ENCODE measurements around the gene LPP.

The LPP gene

DNA sequence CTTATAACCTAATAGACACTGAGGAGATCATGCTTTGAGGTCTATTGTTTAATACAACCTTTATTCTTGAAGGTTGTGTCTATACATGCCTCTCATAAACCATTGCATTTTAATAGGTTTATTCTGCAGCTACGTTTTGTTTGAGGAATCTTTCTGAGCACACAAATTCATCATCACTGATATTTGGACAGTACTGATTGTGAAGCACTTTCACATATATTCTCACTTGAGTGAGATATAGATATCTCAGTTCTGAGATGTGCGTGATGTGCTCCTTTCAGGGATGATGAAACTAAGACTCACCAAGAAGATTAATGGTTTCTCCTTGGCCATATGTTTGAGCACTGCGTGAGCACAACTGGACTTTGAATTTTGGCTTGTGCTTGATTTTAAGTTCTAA, 374.4 kb downstream of the LPP start:
- Histone ChIP-seq H3K4me1 (ENCODE audit: control insufficient read depth, insufficient read depth, low read length, poor library complexity, severe bottlenecking) (peaks cover 3% of the 10 kb centered on the region), H3K9me3 (ENCODE audit: control insufficient read depth, low read length) (no peaks in the 10 kb centered on the region), H3K27ac (ENCODE audit: low read depth, low read length, severe bottlenecking) (no peak overlapping the region), H3K36me3 (ENCODE audit: control insufficient read depth, insufficient read depth, low read length) (peaks cover 26% of the 10 kb centered on the region), H3K4me3 (ENCODE audit: extremely low read depth, insufficient read depth, low read length, poor library complexity, severe bottlenecking) (no peak overlapping the region)
- WGBS, 2 experiments (ENCODE audit: insufficient coverage in 2 of 2): 90% methylated on average over 2 of the region's 3 CpGs; no CpG with 5 or more reads in 1 of the 2 experiments

GRCh38 chr3:188529228-188529627, 375.3 kb downstream of the LPP start:
- peaks cover 22% of the 10 kb centered on the region for H3K36me3 ChIP-seq (ENCODE audit: control insufficient read depth, insufficient read depth, low read length)
- no CpG with 5 or more reads among the region's 3 CpGs for WGBS, 2 experiments (ENCODE audit: insufficient coverage in 2 of 2)
- peaks cover 7% of the 10 kb centered on the region for H3K4me1 ChIP-seq (ENCODE audit: control insufficient read depth, insufficient read depth, low read length, poor library complexity, severe bottlenecking)
- no peak overlapping the region for H3K27ac ChIP-seq (ENCODE audit: low read depth, low read length, severe bottlenecking)
- H3K4me3 ChIP-seq (ENCODE audit: extremely low read depth, insufficient read depth, low read length, poor library complexity, severe bottlenecking): no peak overlapping the region
- H3K9me3 ChIP-seq (ENCODE audit: control insufficient read depth, low read length): no peaks in the 10 kb centered on the region

GRCh38 chr3:188530226-188530625, 376.3 kb downstream of the LPP start:
- WGBS, 2 experiments (ENCODE audit: insufficient coverage in 2 of 2): 100% methylated on average over 1 of the region's 2 CpGs
- Histone ChIP-seq H3K4me3 (ENCODE audit: extremely low read depth, insufficient read depth, low read length, poor library complexity, severe bottlenecking) (no peak overlapping the region), H3K9me3 (ENCODE audit: control insufficient read depth, low read length) (no peaks in the 10 kb centered on the region)

DNA sequence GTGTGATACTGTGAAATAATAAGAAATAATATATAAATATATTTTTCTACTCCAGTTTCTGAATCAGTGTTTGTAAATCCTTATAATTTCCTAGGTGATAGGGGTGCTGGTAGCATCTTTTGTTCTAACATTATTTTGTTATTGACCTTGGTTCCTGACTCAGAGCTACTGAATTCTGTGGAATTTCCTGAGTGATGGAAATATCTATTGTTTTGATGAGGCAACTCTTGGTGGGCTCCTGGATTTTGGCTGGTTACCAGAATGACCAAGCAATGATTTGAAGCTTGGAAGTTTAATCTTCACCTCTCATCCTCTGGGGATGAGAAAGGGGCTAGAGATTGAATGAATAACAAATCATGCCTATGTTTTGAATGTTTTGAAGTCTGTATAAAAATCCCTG, 377.3 kb downstream of the LPP start:
- peaks cover 5% of the 10 kb centered on the region for H3K36me3 ChIP-seq (ENCODE audit: control insufficient read depth, insufficient read depth, low read length)
- H3K4me1 ChIP-seq (ENCODE audit: control insufficient read depth, insufficient read depth, low read length, poor library complexity, severe bottlenecking): peaks cover 7% of the 10 kb centered on the region
- no peaks in the 10 kb centered on the region for H3K9me3 ChIP-seq (ENCODE audit: control insufficient read depth, low read length)
- no peak overlapping the region for H3K27ac ChIP-seq (ENCODE audit: low read depth, low read length, severe bottlenecking)
- no peak overlapping the region for H3K4me3 ChIP-seq (ENCODE audit: extremely low read depth, insufficient read depth, low read length, poor library complexity, severe bottlenecking)

More at GRCh38 chr3:188530226-188530625, 376.3 kb downstream of the LPP start:
- H3K27ac ChIP-seq (ENCODE audit: low read depth, low read length, severe bottlenecking): no peak overlapping the region
- peaks cover 7% of the 10 kb centered on the region for H3K4me1 ChIP-seq (ENCODE audit: control insufficient read depth, insufficient read depth, low read length, poor library complexity, severe bottlenecking)
- peaks cover 13% of the 10 kb centered on the region for H3K36me3 ChIP-seq (ENCODE audit: control insufficient read depth, insufficient read depth, low read length)

DNA sequence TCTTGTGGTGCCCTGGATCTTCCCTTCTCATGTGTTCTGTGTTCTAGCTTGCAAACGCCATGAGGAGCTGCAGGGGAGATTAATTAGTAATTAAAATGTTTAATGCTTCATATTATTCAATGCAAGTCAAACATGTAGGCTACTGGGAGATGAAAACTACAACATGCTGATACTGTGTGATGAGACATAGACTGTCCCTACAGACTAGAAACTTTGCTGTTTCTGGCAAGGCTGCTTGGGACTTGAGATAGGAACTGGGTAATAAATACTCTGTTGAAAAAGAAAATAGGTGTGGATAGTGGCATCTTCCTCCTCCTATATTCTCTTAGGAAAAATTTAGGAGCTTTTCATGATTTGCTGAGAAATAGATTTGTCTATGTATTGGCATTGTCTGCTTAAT, 379.2 kb downstream of the LPP start:
- Histone ChIP-seq H3K4me1 (ENCODE audit: control insufficient read depth, insufficient read depth, low read length, poor library complexity, severe bottlenecking) (peaks cover 7% of the 10 kb centered on the region), H3K4me3 (ENCODE audit: extremely low read depth, insufficient read depth, low read length, poor library complexity, severe bottlenecking) (no peak overlapping the region), H3K27ac (ENCODE audit: low read depth, low read length, severe bottlenecking) (no peak overlapping the region), H3K9me3 (ENCODE audit: control insufficient read depth, low read length) (no peaks in the 10 kb centered on the region), H3K36me3 (ENCODE audit: control insufficient read depth, insufficient read depth, low read length) (no peaks in the 10 kb centered on the region)
- no CpG with 5 or more reads among the region's 1 CpG for WGBS, 2 experiments (ENCODE audit: insufficient coverage in 2 of 2)

- Histone ChIP-seq H3K36me3 (ENCODE audit: control insufficient read depth, insufficient read depth, low read length) (no peaks in the 10 kb centered on the region), H3K27ac (ENCODE audit: low read depth, low read length, severe bottlenecking) (no peak overlapping the region), H3K4me1 (ENCODE audit: control insufficient read depth, insufficient read depth, low read length, poor library complexity, severe bottlenecking) (peaks cover 7% of the 10 kb centered on the region), H3K9me3 (ENCODE audit: control insufficient read depth, low read length) (no peaks in the 10 kb centered on the region), H3K4me3 (ENCODE audit: extremely low read depth, insufficient read depth, low read length, poor library complexity, severe bottlenecking) (no peak overlapping the region)
- no CpG with 5 or more reads among the region's 4 CpGs for WGBS, 2 experiments (ENCODE audit: insufficient coverage in 2 of 2)
These were observed 379.8 kb downstream of the LPP start for GRCh38 chr3:188533612-188534357.

DNA sequence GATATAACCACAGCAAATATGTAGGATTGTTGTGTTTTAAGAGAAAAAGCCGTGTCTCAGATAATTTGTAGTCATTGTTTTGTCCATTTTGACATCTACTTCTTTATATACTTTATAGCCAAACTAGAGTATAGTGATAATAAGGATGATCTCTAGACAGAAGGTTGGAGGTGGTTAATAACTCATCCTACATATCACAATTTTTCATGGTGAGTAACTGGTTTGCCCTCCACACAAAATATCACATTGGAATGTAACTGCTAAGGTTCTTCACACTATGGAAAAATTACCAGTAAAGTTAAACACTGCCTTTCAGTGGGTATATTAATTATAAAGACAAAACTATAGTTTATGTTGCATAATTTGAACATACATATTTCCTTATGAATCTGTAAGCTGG, 380.7 kb downstream of the LPP start:
- H3K36me3 ChIP-seq (ENCODE audit: control insufficient read depth, insufficient read depth, low read length): no peaks in the 10 kb centered on the region
- H3K4me1 ChIP-seq (ENCODE audit: control insufficient read depth, insufficient read depth, low read length, poor library complexity, severe bottlenecking): peaks cover 7% of the 10 kb centered on the region
- WGBS, 2 experiments (ENCODE audit: insufficient coverage in 2 of 2): no CpG with 5 or more reads among the region's 1 CpG
- H3K4me3 ChIP-seq (ENCODE audit: extremely low read depth, insufficient read depth, low read length, poor library complexity, severe bottlenecking): no peak overlapping the region
- no peak overlapping the region for H3K27ac ChIP-seq (ENCODE audit: low read depth, low read length, severe bottlenecking)
- H3K9me3 ChIP-seq (ENCODE audit: control insufficient read depth, low read length): no peaks in the 10 kb centered on the region

GRCh38 chr3:188537606-188538005, 383.6 kb downstream of the LPP start:
- H3K36me3 ChIP-seq (ENCODE audit: control insufficient read depth, insufficient read depth, low read length): no peaks in the 10 kb centered on the region
- H3K27ac ChIP-seq (ENCODE audit: low read depth, low read length, severe bottlenecking): no peak overlapping the region
- WGBS, 2 experiments (ENCODE audit: insufficient coverage in 2 of 2): 100% methylated on average over 3 of the region's 3 CpGs; no CpG with 5 or more reads in 1 of the 2 experiments
- H3K4me3 ChIP-seq (ENCODE audit: extremely low read depth, insufficient read depth, low read length, poor library complexity, severe bottlenecking): no peak overlapping the region
- peaks cover 4% of the 10 kb centered on the region for H3K4me1 ChIP-seq (ENCODE audit: control insufficient read depth, insufficient read depth, low read length, poor library complexity, severe bottlenecking)
- no peaks in the 10 kb centered on the region for H3K9me3 ChIP-seq (ENCODE audit: control insufficient read depth, low read length)

- no peak overlapping the region for H3K4me3 ChIP-seq (ENCODE audit: extremely low read depth, insufficient read depth, low read length, poor library complexity, severe bottlenecking)
- peaks cover 4% of the 10 kb centered on the region for H3K36me3 ChIP-seq (ENCODE audit: control insufficient read depth, insufficient read depth, low read length)
- no peak overlapping the region for H3K27ac ChIP-seq (ENCODE audit: low read depth, low read length, severe bottlenecking)
- 88 to 96% methylated on average over 3 of the region's 3 CpGs for WGBS, 2 experiments (ENCODE audit: insufficient coverage in 2 of 2)
- H3K9me3 ChIP-seq (ENCODE audit: control insufficient read depth, low read length): no peaks in the 10 kb centered on the region
- H3K4me1 ChIP-seq (ENCODE audit: control insufficient read depth, insufficient read depth, low read length, poor library complexity, severe bottlenecking): peaks cover under 1% of the 10 kb centered on the region
These were observed 385.1 kb downstream of the LPP start for GRCh38 chr3:188539037-188539436.

- no peak overlapping the region for H3K27ac ChIP-seq (ENCODE audit: low read depth, low read length, severe bottlenecking)
- no peak overlapping the region for H3K4me3 ChIP-seq (ENCODE audit: extremely low read depth, insufficient read depth, low read length, poor library complexity, severe bottlenecking)
- H3K36me3 ChIP-seq (ENCODE audit: control insufficient read depth, insufficient read depth, low read length): peaks cover 6% of the 10 kb centered on the region
- H3K9me3 ChIP-seq (ENCODE audit: control insufficient read depth, low read length): no peaks in the 10 kb centered on the region
- H3K4me1 ChIP-seq (ENCODE audit: control insufficient read depth, insufficient read depth, low read length, poor library complexity, severe bottlenecking): no peaks in the 10 kb centered on the region
These were observed 385.8 kb downstream of the LPP start for GRCh38 chr3:188539631-188540194.

- Histone ChIP-seq H3K9me3 (ENCODE audit: control insufficient read depth, low read length) (no peaks in the 10 kb centered on the region), H3K4me3 (ENCODE audit: extremely low read depth, insufficient read depth, low read length, poor library complexity, severe bottlenecking) (no peak overlapping the region), H3K36me3 (ENCODE audit: control insufficient read depth, insufficient read depth, low read length) (peaks cover 6% of the 10 kb centered on the region), H3K4me1 (ENCODE audit: control insufficient read depth, insufficient read depth, low read length, poor library complexity, severe bottlenecking) (peaks cover 10% of the 10 kb centered on the region), H3K27ac (ENCODE audit: low read depth, low read length, severe bottlenecking) (no peak overlapping the region)
- WGBS, 2 experiments (ENCODE audit: insufficient coverage in 2 of 2): no CpG with 5 or more reads among the region's 1 CpG
These were observed 388.2 kb downstream of the LPP start for GRCh38 chr3:188542196-188542595.

Measured in mesodermal cell (in vitro differentiated cells).